Mesodermal cell (in vitro differentiated cells): Measurements from ENCODE around the gene SMURF1.
"Not testable (repeated sequence)": the region's sequence is repeated elsewhere in the genome, so short reads cannot be mapped to it uniquely, and the experiment has no call there.

Experiments
- H3K27ac ChIP-seq: 2 replicates; pipeline ENCODE4 v1.7.0; 2013; ENCODE audit warnings: mild to moderate bottlenecking, low read depth, low read length, moderate library complexity; ENCODE audit not compliant: severe bottlenecking
- H3K36me3 ChIP-seq: 2 replicates; pipeline ENCODE4 v1.7.1; 2013; ENCODE audit warnings: mild to moderate bottlenecking, low read length, moderate library complexity; ENCODE audit not compliant: control insufficient read depth, insufficient read depth
- H3K4me1 ChIP-seq: one replicate; pipeline ENCODE4 v1.7.1; 2013; ENCODE audit warnings: mild to moderate bottlenecking, low read length; ENCODE audit not compliant: insufficient read depth, control insufficient read depth, poor library complexity, severe bottlenecking
- H3K4me3 ChIP-seq: 2 replicates; pipeline ENCODE4 v1.7.0; 2013; ENCODE audit warnings: low read length, control low read depth, mild to moderate bottlenecking; ENCODE audit not compliant: insufficient read depth, poor library complexity, severe bottlenecking; ENCODE audit errors: extremely low read depth
- H3K9me3 ChIP-seq: 2 replicates; pipeline ENCODE4 v1.7.1; 2013; ENCODE audit warnings: mild to moderate bottlenecking, low read length, moderate library complexity; ENCODE audit not compliant: control insufficient read depth
- WGBS, 2 experiments: methylation state at CpG; one replicate each; pipeline ENCODE4 v1.1.5; 2013; ENCODE audit warnings: missing lambda C conversion rate in 2 of 2; ENCODE audit not compliant: insufficient coverage in 2 of 2; 5-methylcytosine and 5-hydroxymethylcytosine counted together

Gene SMURF1

DNA sequence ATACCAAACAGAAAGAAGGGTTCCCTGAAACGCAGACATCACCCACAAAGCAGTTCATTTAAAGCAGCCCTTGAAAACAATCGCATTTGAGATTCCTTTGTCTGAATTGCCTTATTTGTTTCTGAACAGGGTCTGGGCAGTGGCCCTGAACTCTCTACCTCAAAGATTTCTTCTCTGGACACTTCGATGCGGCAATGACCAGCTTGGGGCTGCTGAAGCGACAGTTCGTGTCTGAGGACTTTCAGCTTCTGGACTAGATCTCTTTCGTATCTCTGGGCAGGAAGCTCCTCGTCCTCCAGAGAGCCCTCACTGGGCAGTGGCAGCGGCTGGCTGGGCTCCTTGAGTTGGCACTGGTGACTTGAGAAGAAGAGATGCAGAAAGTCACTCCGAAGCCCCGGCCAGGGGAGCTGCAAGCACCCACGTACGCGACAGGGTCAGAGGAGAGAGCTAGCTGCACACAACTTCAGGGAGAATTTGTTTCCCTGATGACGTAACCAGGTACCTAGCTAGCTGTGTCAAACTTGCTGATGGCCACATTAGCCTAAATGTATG lies 96.3 kb downstream of the SMURF1 start:
- Histone ChIP-seq H3K4me3 (no peak overlapping the region), H3K27ac (peak overlapping the region; percentile 49), H3K9me3 (no peaks in the 10 kb centered on the region), H3K36me3 (peaks cover 82% of the 10 kb centered on the region), H3K4me1 (peaks cover 40% of the 10 kb centered on the region)
- WGBS, 2 experiments, result 95 to 96% methylated on average over 15 of the region's 15 CpGs

DNA sequence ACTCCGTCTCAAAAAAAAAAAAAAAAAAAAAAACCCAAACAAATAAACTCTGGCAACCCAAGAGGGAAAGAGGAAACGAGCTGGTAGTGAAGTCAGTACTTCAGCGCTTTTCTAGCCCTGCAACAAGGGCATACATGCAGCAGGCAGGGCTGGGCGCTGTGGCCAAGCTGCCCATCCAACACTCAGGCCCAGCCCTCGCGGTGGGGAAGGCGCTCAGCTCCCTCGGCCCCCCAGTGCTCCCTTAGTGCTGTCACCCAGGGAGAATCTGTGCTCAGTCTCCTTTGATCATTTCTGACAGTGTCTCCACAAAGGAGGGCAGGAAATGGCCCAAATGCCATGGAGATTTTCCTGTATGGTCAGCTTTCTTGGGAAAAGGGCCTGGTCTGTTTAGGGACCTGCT lies 97.2 kb downstream of the SMURF1 start:
- H3K9me3 ChIP-seq, result no peaks in the 10 kb centered on the region
- peaks cover 45% of the 10 kb centered on the region for H3K4me1 ChIP-seq
- H3K4me3 ChIP-seq, result no peak overlapping the region
- peaks cover 81% of the 10 kb centered on the region for H3K36me3 ChIP-seq
- 84 to 88% methylated on average over 6 to 7 of the region's 8 CpGs for WGBS, 2 experiments
- peak overlapping the region; percentile 49 for H3K27ac ChIP-seq

DNA sequence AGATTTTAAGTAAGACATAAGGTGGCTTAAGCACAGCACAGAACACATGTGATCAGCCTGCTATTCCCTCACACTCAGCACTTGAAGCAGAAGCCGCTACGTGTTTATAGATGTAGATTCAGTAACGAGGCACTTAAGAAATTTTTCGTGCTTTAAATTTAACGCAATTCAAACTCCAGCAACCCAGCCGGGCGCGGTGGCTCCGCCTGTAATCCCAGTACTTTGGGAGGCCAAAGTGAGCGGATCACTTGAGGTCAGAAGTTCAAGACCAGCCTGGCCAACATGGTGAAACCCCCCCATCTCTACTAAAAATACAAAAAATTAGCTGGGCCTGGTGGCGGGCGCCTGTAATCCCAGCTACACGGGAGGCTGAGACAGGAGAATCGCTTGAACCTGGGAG lies 97.6 kb downstream of the SMURF1 start:
- H3K4me3 ChIP-seq, H3K9me3 ChIP-seq, H3K27ac ChIP-seq: not testable (repeated sequence)
- Histone ChIP-seq H3K36me3 (peaks cover 81% of the 10 kb centered on the region), H3K4me1 (peaks cover 42% of the 10 kb centered on the region)
- 94 to 96% methylated on average over 5 to 13 of the region's 14 CpGs for WGBS, 2 experiments

DNA sequence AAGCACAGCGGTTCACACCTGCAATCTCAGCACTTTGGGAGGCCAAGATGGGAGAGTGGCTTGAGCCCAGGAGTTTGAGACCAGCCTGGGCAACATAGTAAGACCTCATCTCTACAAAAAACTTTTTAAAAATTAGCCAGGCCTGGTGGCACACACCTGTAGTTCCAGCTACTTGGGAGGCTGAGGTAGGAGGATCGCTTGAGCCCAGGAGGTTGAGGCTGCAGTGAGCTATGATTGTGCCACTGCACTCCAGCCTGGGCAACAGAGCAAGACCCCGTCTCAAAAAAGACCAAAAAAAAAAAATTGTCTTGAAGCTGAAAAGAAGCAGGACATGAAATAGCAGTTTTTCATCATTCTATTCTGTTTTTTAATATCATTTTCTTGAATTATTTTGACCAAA lies 99.0 kb downstream of the SMURF1 start:
- WGBS, 2 experiments, result 94 to 100% methylated on average over 2 to 3 of the region's 3 CpGs
- H3K36me3 ChIP-seq, result peaks cover 80% of the 10 kb centered on the region

DNA sequence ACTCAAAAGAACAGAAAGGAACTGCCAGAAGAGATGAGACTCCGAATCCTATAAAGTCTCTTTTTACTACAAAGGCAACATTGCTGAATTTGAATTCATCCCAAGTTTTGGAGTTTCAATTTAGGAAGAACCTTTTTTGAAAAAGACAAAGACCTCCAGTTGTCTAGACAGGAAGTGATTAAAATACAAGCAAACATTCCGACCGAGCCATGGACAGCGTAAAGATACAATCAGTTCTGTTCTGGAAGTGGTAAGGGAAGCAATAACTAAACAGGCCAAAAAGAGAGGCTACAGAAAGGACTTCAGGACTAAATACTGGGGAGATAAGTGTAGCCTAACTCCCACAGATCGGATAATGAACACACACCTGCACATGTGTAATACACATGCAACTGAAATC lies 101.0 kb downstream of the SMURF1 start:
- peaks cover 40% of the 10 kb centered on the region for H3K4me1 ChIP-seq
- WGBS, 2 experiments, result 89 to 100% methylated on average over 1 of the region's 5 CpGs
- H3K27ac ChIP-seq, result peak overlapping the region; percentile 86
- no peaks in the 10 kb centered on the region for H3K9me3 ChIP-seq
- peaks cover 82% of the 10 kb centered on the region for H3K36me3 ChIP-seq
- no peak overlapping the region for H3K4me3 ChIP-seq

More for the DNA sequence above, 99.0 kb downstream of the SMURF1 start:
- H3K4me1 ChIP-seq, result peaks cover 44% of the 10 kb centered on the region
- not testable (repeated sequence) for H3K4me3 ChIP-seq, H3K27ac ChIP-seq, H3K9me3 ChIP-seq

DNA sequence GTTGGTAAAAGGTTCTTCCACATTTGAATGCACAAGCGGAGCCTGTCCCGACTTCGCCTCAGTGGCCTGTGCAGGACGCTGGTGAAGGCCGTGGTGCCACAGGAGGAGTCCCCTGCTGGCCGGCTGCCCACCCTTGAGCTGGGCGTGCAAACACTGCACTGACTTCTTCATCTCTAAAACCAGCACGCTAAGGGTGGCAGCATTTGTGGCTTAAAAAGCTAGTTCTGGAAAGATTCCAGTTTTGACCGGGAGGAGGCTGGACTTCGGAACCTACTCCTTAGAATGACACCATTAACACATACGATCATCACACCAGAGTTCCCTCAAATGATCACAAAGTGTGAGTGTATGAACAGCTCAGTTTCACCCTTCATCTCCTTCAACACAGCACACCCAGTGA lies 102.4 kb downstream of the SMURF1 start:
- 94 to 100% methylated on average over 8 of the region's 11 CpGs for WGBS, 2 experiments
- H3K27ac ChIP-seq, result no peak overlapping the region

DNA sequence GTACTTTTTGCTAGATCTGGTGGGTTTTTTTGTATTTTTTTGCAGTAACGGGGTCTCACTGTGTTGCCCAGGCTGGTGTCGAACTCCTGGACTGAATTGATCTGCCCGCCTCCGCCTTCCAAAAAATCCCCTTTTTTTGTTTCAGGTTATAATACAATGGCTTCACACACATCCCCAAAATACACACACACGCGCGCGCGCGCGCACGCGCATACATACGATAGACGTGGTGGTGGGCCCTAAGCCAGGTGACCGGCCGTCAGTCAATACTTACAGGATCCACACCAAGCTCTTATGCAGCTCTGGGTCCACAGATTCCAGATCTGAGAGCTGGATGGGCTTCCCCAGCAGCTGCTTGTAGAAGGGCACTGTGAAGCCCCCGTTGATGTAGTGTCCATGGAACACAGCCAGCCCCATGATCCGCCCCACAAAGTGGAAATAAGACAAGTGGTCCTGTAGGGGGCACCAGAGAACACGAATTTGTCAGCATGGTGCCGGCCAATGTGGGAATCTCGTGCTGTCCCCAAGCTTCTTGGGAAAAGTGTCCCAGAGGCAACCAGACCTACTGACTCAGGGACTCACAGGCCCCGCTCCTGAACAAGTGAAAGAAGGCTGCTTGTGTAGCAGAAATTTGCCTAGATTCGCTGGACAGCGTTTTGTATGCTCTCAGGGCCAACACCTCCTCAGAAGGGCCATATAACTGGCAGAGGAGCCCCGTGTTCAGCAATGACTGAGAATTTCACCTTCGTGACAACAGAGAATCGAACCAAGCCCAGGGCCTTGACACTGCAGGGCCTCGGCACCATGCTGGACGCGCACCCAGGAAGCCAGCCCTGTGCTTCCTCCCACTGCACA lies 103.6 kb downstream of the SMURF1 start:
- peaks cover 23% of the 10 kb centered on the region for H3K4me1 ChIP-seq
- WGBS, 2 experiments, result 81% methylated on average over 26 of the region's 31 CpGs
- no peak overlapping the region for H3K4me3 ChIP-seq
- peaks cover 87% of the 10 kb centered on the region for H3K36me3 ChIP-seq
- H3K27ac ChIP-seq, result peak overlapping the region; percentile 60
- H3K9me3 ChIP-seq, result no peaks in the 10 kb centered on the region

More for the DNA sequence above, 102.4 kb downstream of the SMURF1 start:
- peaks cover 27% of the 10 kb centered on the region for H3K4me1 ChIP-seq
- H3K36me3 ChIP-seq, result peaks cover 84% of the 10 kb centered on the region
- H3K9me3 ChIP-seq, result no peaks in the 10 kb centered on the region
- H3K4me3 ChIP-seq, result no peak overlapping the region

DNA sequence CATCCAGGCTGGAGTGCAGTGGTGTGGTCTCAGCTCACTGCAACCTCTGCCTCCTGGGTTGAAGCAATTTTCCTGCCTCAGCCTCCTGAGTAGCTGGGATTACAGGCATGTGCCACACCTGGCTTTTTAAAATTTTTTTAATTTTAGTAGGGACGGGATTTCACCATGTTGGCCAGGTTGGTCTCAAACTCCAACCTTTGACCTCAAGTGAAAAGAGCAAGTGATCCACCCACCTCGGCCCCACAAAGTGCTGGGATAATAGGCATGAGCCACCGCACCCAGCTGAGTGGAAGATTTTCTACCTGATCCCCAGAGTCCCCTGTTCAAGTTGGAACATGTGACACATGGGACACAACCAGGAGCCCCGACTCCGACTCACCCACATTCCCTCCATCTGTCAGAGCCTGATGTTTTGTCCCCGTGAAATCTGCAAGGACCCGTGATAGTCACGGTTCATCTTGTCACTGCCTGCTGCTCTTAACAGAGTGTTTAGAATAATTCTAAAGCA lies 104.5 kb downstream of the SMURF1 start:
- Histone ChIP-seq H3K27ac (no peak overlapping the region), H3K9me3 (no peaks in the 10 kb centered on the region), H3K4me1 (peaks cover 23% of the 10 kb centered on the region), H3K4me3 (no peak overlapping the region), H3K36me3 (peaks cover 88% of the 10 kb centered on the region)
- WGBS, 2 experiments, result 91 to 94% methylated on average over 4 to 6 of the region's 8 CpGs

DNA sequence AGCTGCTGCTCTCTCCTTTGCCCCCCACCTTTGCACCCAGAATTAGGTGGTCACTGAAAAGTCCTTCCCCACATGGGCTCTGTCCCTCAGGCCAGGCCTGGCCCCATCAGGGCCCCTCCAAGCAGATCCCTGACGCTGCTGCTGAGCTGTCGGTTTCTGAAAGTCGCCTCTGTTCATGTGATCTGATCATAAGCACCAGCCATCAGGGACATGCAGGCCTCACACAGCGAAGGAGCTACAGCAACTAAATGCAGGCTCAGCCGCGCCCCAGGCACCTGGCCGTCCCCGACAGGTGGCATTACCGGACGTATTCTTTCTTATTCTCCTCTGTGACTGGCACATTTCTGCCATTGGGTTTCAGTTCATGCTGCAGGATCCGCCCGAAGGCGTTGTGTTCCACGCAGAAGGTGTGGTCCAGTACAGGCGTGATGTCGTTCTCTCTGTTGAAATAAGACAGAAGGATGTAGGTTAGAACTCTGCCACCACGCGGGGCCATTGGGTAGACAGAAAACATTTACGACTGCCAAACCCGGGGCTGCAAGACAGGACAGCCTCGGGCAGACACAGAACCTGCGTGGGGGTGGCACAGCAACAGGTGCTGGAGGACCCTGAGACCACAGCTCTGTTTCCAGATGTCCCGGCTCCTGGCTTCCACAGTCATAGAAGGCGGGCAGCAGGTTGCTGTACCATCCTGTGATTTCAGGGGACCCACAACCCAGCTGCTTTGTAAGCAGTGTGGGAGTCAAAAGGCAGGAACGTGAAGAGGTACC lies 105.6 kb downstream of the SMURF1 start:
- Histone ChIP-seq H3K27ac (no peak overlapping the region), H3K36me3 (peaks cover 90% of the 10 kb centered on the region), H3K9me3 (no peaks in the 10 kb centered on the region), H3K4me3 (no peak overlapping the region), H3K4me1 (peaks cover 14% of the 10 kb centered on the region)
- 96 to 97% methylated on average over 24 to 25 of the region's 25 CpGs for WGBS, 2 experiments

DNA sequence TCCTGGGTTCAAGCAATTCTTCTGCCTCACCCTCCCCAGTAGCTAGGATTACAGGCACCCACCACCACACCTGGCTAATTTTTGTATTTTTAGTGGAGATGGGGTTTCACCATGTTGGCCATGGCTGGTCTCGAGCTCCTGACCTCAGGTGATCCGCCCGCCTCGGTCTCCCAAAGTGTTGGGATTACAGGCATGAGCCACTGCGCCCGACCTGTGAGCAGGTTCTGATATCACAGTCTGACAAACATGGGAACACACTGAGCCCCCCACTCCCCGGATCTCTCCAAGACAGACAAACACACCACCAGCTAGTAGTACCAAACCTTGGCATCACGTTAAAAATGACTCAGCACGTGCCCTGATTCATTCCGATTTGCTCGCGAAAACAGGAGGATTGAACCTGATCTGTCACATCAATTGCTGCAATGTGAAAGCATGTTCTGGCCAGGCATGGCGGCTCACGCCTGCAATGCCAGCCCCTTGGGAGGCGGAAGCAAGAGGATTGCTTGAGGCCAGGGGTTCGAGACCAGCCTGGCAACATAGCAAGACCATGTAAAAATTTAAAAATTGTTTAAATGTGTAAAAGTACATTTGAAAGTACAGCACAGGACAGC lies 106.5 kb downstream of the SMURF1 start:
- H3K4me3 ChIP-seq, result no peak overlapping the region
- peaks cover 99% of the 10 kb centered on the region for H3K36me3 ChIP-seq
- 95 to 96% methylated on average over 15 to 16 of the region's 16 CpGs for WGBS, 2 experiments
- no peaks in the 10 kb centered on the region for H3K9me3 ChIP-seq
- H3K4me1 ChIP-seq, result peaks cover 6% of the 10 kb centered on the region
- no peak overlapping the region for H3K27ac ChIP-seq
